Thyroid gland (tissue), 4 donors: Measurements from ENCODE around the gene SLC14A1. TPM values are rescaled to one million over a fixed set of nuclear protein-coding genes. Genes with fewer than 3 reads are reported as not detected.

Experiments
- DNase-seq, 2 donors: peaks; one replicate each; pipeline ENCODE4 v3.0.0-alpha.2; 2019
- H3K27ac ChIP-seq, 3 donors: fragments of 200-600 bp; sonication (generic); 1 replicate in 2 of 3; 2 replicates in 1 of 3; pipeline ENCODE4 v1.5.1; 2016 to 2019; ENCODE audit warnings: mild to moderate bottlenecking in 1 of 3, moderate library complexity in 1 of 3
- H3K27me3 ChIP-seq: fragments of 200-600 bp; sonication (generic); one replicate; pipeline ENCODE4 v1.5.1; 2019
- H3K36me3 ChIP-seq, 2 donors: fragments of 200-600 bp; sonication (generic); one replicate each; pipeline ENCODE4 v1.5.1; 2016 to 2019
- H3K4me1 ChIP-seq, 2 donors: fragments of 200-600 bp; sonication (generic); one replicate each; pipeline ENCODE4 v1.5.1; 2017 to 2019
- H3K4me3 ChIP-seq, 3 donors: fragments of 200-600 bp; sonication (generic); replicated peaks in 1 of 3; 1 replicate in 2 of 3; 2 replicates in 1 of 3; pipeline ENCODE4 v1.5.1; 2016; ENCODE audit warnings: mild to moderate bottlenecking in 1 of 3
- H3K9me3 ChIP-seq: fragments of 200-600 bp; sonication (generic); one replicate; pipeline ENCODE4 v1.5.1; 2017
- CTCF ChIP-seq, 6 experiments: fragments of 200-600 bp in 3 of 6; fragments of 450-650 bp in 3 of 6; sonication (generic) in 3 of 6; IDR thresholded peaks; one replicate each; pipeline ENCODE4 v1.5.1; 2016 to 2019; ENCODE audit warnings: antibody characterized with exemption in 6 of 6, mild to moderate bottlenecking in 2 of 6, inconsistent platforms in 1 of 6, moderate library complexity in 1 of 6
- POLR2A ChIP-seq, 2 donors: fragments of 450-650 bp; IDR thresholded peaks; one replicate each; pipeline ENCODE4 v1.6.1; 2017; ENCODE audit warnings: antibody characterized with exemption in 2 of 2, mild to moderate bottlenecking in 2 of 2, moderate library complexity in 1 of 2
- WGBS, 2 donors: methylation state at CpG; one replicate each; pipeline ENCODE4 v1.1.5; 2017; 5-methylcytosine and 5-hydroxymethylcytosine counted together
- intact Hi-C: fragments of 100-400 bp; cut with DNase I; formaldehyde crosslinking; loops from one replicate; pipeline ENCODE4 v1.15.1; 2023
- total RNA-seq, 4 donors: library from RNA; depleted of rRNA; stranded (reverse); fragments of >200 nt; gene quantifications; one replicate each; pipeline ENCODE4 v1.2.3, GENCODE V29; 2016

SLC14A1 gene
- total RNA-seq, 4 donors from 2014 or later = 6.2 to 22.9 (median 15.7) TPM

- no peak overlapping the region for H3K27ac ChIP-seq
- intact Hi-C loops = no loop called here
- WGBS, 2 donors = 63 to 77% methylated on average over 5 of the region's 5 CpGs
These were observed 10.5 kb downstream of the SLC14A1 start for GRCh38 chr18:45734505-45734904.

GRCh38 chr18:45734944-45735343, 11.0 kb downstream of the SLC14A1 start:
- Histone ChIP-seq H3K4me3 (no peak overlapping the region), H3K27me3 (no peaks in the 10 kb centered on the region), H3K27ac (no peak overlapping the region), H3K9me3 (no peaks in the 10 kb centered on the region), H3K4me1 (no peaks in the 10 kb centered on the region), H3K36me3 (no peaks in the 10 kb centered on the region)
- intact Hi-C loops = no loop called here
- no peak for DNase-seq
- TF ChIP-seq CTCF (IDR thresholded peaks at IDR 0.05) = no peak
- no peak for TF ChIP-seq POLR2A (IDR thresholded peaks at IDR 0.05)
- 78 to 86% methylated on average over 6 of the region's 6 CpGs for WGBS, 2 donors

More at GRCh38 chr18:45734505-45734904, 10.5 kb downstream of the SLC14A1 start:
- H3K36me3 ChIP-seq = no peaks in the 10 kb centered on the region
- H3K9me3 ChIP-seq = no peaks in the 10 kb centered on the region
- no peak for TF ChIP-seq CTCF (IDR thresholded peaks at IDR 0.05)
- no peak for TF ChIP-seq POLR2A (IDR thresholded peaks at IDR 0.05)
- H3K4me1 ChIP-seq = no peaks in the 10 kb centered on the region
- H3K4me3 ChIP-seq = no peak overlapping the region
- DNase-seq = no peak
- H3K27me3 ChIP-seq = no peaks in the 10 kb centered on the region

GRCh38 chr18:45738660-45739059, 14.7 kb downstream of the SLC14A1 start:
- DNase-seq = no peak
- Histone ChIP-seq H3K9me3 (no peaks in the 10 kb centered on the region), H3K4me1 (no peaks in the 10 kb centered on the region), H3K27me3 (no peaks in the 10 kb centered on the region), H3K4me3 (no peak overlapping the region), H3K36me3 (no peaks in the 10 kb centered on the region), H3K27ac (no peak overlapping the region)
- TF ChIP-seq POLR2A (IDR thresholded peaks at IDR 0.05) (no peak), CTCF (IDR thresholded peaks at IDR 0.05) (no peak)
- intact Hi-C loops = no loop called here

- no peaks in the 10 kb centered on the region for H3K27me3 ChIP-seq
- DNase-seq = no peak
- WGBS, 2 donors = 87 to 91% methylated on average over 3 of the region's 3 CpGs
- no peaks in the 10 kb centered on the region for H3K36me3 ChIP-seq
- no peaks in the 10 kb centered on the region for H3K9me3 ChIP-seq
- no peaks in the 10 kb centered on the region for H3K4me1 ChIP-seq
- no peak overlapping the region for H3K4me3 ChIP-seq
- intact Hi-C loops = no loop called here
- no peak overlapping the region for H3K27ac ChIP-seq
- TF ChIP-seq CTCF (IDR thresholded peaks at IDR 0.05) (no peak), POLR2A (IDR thresholded peaks at IDR 0.05) (no peak)
These were observed 15.3 kb downstream of the SLC14A1 start for GRCh38 chr18:45739268-45739667.

- TF ChIP-seq POLR2A (IDR thresholded peaks at IDR 0.05) (no peak), CTCF (IDR thresholded peaks at IDR 0.05) (no peak)
- intact Hi-C loops = no loop called here
- WGBS, 2 donors = 42 to 54% methylated on average over 3 of the region's 3 CpGs
- DNase-seq = no peak
- no peaks in the 10 kb centered on the region for H3K36me3 ChIP-seq
- no peaks in the 10 kb centered on the region for H3K9me3 ChIP-seq
- no peaks in the 10 kb centered on the region for H3K27me3 ChIP-seq
- H3K4me3 ChIP-seq = no peak overlapping the region
- H3K27ac ChIP-seq = no peak overlapping the region
- no peaks in the 10 kb centered on the region for H3K4me1 ChIP-seq
These were observed 15.9 kb downstream of the SLC14A1 start for GRCh38 chr18:45739848-45740247.
